Type B pancreatic cell (in vitro differentiated cells): ENCODE results near the gene HDDC3. TPM values are rescaled to one million over a fixed set of nuclear protein-coding genes. Genes with fewer than 3 reads are reported as not detected.
"Not testable (repeated sequence)": the region's sequence is repeated elsewhere in the genome, so short reads cannot be mapped to it uniquely, and the experiment has no call there.

Experiments used
- DNase-seq: peaks from one replicate; pipeline ENCODE4 v3.0.0; 2021; ENCODE audit warnings: mixed read lengths; ENCODE audit not compliant: unreplicated experiment; ENCODE audit errors: extremely low spot score
- H3K27ac Mint-ChIP-seq: 2 replicates; pipeline ENCODE4 v1.8.0; 2021; ENCODE audit warnings: mild to moderate bottlenecking, mixed read lengths
- H3K27me3 Mint-ChIP-seq: 2 replicates; pipeline ENCODE4 v1.8.0; 2021; ENCODE audit warnings: mixed read lengths
- H3K36me3 Mint-ChIP-seq: 2 replicates; pipeline ENCODE4 v1.8.0; 2021; ENCODE audit warnings: mixed read lengths
- H3K4me1 Mint-ChIP-seq: one replicate; pipeline ENCODE4 v1.8.0; 2021; ENCODE audit warnings: mixed read lengths; ENCODE audit not compliant: unreplicated experiment
- H3K4me3 Mint-ChIP-seq: 2 replicates; pipeline ENCODE4 v1.8.0; 2021; ENCODE audit warnings: mild to moderate bottlenecking, mixed read lengths
- H3K9me3 Mint-ChIP-seq: 2 replicates; pipeline ENCODE4 v1.8.0; 2021; ENCODE audit warnings: mixed read lengths
- total RNA-seq: library from RNA; stranded (reverse); gene quantifications from 2 replicates; pipeline ENCODE4 v1.2.1, GENCODE V29; 2021; ENCODE audit warnings: low replicate concordance
- TF ChIP-seq, protein P1 (sequence below): fragments of 200-600 bp; sonication (generic); conservative IDR thresholded peaks from 2 replicates; pipeline ENCODE4 v1.5.0; 2021; ENCODE audit warnings: antibody characterized with exemption, mild to moderate bottlenecking

Gene HDDC3
- total RNA-seq, 1 donor from 2014 or later: 16.8 TPM

DNA sequence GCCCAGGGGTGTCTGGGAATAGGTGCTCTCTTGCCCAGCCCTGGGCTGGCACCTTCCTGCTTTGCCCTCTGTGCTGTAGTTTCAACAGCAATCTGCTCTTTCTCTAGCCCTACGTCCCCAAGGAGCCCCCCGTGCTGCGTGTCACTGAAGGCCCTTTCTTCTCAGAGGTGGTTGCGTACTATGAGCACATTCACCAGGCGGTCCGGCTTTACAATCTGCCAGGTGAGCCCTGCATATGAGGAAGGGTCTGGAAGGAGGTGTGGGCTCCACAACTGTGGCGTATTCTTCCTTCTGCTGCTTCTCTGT, 19.6 kb downstream of the HDDC3 start:
- Mint-ChIP-seq H3K9me3 (no peaks in the 10 kb centered on the region), H3K4me3 (no peak overlapping the region), H3K27me3 (no peaks in the 10 kb centered on the region), H3K36me3 (peaks cover 4% of the 10 kb centered on the region), H3K4me1 (no peaks in the 10 kb centered on the region), H3K27ac (no peak overlapping the region)
- TF ChIP-seq, protein P1, sequence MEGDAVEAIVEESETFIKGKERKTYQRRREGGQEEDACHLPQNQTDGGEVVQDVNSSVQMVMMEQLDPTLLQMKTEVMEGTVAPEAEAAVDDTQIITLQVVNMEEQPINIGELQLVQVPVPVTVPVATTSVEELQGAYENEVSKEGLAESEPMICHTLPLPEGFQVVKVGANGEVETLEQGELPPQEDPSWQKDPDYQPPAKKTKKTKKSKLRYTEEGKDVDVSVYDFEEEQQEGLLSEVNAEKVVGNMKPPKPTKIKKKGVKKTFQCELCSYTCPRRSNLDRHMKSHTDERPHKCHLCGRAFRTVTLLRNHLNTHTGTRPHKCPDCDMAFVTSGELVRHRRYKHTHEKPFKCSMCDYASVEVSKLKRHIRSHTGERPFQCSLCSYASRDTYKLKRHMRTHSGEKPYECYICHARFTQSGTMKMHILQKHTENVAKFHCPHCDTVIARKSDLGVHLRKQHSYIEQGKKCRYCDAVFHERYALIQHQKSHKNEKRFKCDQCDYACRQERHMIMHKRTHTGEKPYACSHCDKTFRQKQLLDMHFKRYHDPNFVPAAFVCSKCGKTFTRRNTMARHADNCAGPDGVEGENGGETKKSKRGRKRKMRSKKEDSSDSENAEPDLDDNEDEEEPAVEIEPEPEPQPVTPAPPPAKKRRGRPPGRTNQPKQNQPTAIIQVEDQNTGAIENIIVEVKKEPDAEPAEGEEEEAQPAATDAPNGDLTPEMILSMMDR: no peak
- no peak for DNase-seq

DNA sequence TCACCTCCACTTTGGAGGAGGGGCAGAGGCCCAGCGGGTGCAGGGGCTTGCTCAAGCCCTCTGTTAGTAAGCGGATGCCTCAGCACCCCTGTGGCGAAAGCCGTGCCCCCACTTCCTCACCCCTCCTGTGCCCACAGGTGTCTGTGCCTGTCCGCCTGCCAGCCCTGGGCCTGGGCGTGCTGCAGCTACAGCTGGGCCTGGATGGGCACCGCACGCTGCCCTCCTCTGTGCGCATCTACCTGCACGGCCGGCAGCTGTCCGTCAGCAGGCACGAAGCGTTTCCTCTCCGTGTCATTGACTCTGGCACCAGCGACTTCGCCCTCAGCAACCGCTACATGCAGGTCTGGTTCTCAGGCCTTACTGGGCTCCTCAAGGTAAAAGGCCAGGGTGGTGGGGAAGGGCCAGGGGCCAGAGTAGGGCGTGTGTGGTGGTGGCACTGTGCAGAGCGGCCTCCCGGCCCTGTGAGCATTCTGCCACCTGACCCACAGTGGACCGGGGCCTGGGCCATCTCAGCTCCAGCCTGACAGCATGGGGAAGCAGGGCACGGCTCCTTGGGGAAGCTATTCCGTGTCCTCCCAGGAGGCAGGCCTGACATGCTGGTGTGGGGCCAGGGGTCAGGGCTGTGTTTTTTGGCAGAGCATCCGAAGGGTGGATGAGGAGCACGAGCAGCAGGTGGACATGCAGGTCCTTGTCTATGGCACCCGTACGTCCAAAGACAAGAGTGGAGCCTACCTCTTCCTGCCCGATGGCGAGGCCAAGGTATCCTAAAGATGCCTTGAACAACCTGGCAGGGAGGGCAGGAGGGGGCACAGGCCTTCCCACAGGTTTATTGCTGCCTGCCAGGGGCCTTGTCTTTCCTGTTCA, 20.2 kb downstream of the HDDC3 start:
- Mint-ChIP-seq H3K4me3 (no peak overlapping the region), H3K27me3 (no peaks in the 10 kb centered on the region), H3K27ac (no peak overlapping the region), H3K36me3 (peaks cover 4% of the 10 kb centered on the region), H3K4me1 (no peaks in the 10 kb centered on the region), H3K9me3 (no peaks in the 10 kb centered on the region)
- TF ChIP-seq, protein P1: no peak
- DNase-seq: no peak

DNA sequence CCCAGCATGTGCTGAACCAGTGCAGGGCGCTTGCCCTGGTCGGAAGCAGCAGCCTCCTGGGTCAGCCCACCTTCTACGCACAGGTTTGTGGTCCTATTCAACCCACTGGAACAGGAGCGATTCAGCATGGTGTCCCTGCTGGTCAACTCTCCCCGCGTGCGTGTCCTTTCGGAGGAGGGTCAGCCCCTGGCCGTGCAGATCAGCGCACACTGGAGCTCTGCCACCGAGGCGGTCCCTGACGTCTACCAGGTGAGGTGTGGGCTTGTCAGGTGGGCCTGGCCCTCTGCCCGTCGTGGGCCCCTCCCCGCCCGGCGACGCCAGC, 21.1 kb downstream of the HDDC3 start:
- no peak overlapping the region for H3K27ac Mint-ChIP-seq
- no peaks in the 10 kb centered on the region for H3K36me3 Mint-ChIP-seq
- TF ChIP-seq, protein P1: no peak
- H3K4me1 Mint-ChIP-seq: no peaks in the 10 kb centered on the region
- DNase-seq: no peak
- no peak overlapping the region for H3K4me3 Mint-ChIP-seq
- no peaks in the 10 kb centered on the region for H3K27me3 Mint-ChIP-seq
- H3K9me3 Mint-ChIP-seq: no peaks in the 10 kb centered on the region

DNA sequence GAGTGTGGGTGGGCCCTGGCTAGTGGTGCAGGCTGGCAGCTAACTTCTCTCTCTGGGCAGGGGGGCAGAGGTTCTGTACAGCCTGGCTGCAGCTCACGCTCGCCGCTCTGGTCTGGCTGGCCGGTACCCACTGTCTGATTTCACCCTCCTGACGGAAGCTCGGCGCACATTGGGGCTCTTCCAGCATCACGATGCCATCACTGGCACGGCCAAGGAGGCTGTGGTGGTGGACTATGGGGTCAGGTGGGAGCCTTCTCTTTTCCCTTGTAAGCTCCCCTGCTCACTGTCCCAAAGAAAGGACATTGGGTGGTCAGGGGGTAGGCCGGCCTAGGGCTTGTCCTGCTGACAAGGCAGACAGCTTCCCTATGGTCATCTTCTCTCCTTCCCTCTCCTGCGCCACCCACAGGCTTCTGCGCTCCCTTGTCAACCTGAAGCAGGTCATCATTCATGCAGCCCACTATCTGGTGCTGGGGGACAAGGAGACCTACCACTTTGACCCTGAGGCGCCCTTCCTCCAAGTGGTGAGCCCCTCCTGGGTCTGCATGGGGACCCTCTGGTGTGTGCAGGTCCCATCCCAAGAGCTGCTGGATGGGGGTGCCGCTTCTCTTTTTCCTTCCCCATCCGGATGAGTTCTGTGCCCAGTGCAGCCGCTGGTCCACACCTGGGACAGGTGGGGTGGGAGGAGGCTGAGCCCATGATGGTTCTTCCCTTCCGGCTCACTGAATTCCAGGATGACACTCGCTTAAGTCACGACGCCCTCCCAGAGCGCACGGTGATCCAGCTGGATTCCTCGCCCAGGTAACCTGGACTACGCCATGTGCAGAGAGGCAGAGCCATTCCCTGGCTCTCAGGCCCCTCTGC, 21.7 kb downstream of the HDDC3 start:
- DNase-seq: no peak
- peaks cover 5% of the 10 kb centered on the region for H3K36me3 Mint-ChIP-seq
- H3K4me1 Mint-ChIP-seq: no peaks in the 10 kb centered on the region
- H3K4me3 Mint-ChIP-seq: no peak overlapping the region
- H3K9me3 Mint-ChIP-seq: no peaks in the 10 kb centered on the region
- no peak overlapping the region for H3K27ac Mint-ChIP-seq
- TF ChIP-seq, protein P1: no peak
- no peaks in the 10 kb centered on the region for H3K27me3 Mint-ChIP-seq

DNA sequence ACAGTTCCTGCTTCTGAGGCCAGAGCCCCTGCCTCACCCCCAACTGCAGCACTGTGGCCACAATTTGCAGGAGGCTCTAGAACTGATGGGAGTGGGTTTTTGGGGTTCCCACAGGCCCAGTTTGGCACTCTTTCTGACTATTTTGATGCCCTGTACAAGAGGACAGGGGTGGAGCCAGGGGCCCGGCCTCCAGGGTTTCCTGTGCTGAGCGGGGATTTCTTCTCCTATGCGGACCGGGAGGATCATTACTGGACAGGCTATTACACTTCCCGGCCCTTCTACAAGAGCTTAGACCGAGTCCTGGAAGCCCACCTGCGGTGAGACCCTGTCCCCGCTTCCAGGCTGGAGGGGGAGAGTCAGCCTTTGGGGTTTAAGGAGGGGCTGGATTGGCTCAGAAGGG, 22.4 kb downstream of the HDDC3 start:
- H3K4me3 Mint-ChIP-seq: no peak overlapping the region
- H3K27me3 Mint-ChIP-seq: no peaks in the 10 kb centered on the region
- H3K36me3 Mint-ChIP-seq: peaks cover 10% of the 10 kb centered on the region
- no peak overlapping the region for H3K27ac Mint-ChIP-seq
- TF ChIP-seq, protein P1: no peak
- no peaks in the 10 kb centered on the region for H3K4me1 Mint-ChIP-seq
- no peak for DNase-seq
- no peaks in the 10 kb centered on the region for H3K9me3 Mint-ChIP-seq

DNA sequence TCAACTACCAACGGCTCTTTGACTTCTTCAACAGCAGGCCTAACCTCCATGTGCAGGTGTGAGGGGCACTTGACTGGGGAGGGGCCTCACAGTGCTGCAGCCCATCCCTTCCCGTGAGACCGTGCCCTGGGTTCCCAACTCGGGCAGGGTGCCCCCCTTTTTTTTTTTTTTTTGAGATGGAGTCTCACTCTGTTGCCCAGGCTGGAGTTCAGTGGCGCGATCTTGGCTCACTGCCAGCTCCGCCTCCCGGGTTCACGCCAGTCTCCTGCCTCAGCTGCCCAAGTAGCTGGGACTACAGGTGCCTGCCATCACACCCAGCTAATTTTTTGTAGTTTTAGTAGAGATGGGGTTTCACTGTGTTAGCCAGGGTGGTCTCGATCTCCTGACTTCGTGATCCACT, 22.9 kb downstream of the HDDC3 start:
- not testable (repeated sequence) for H3K9me3 Mint-ChIP-seq, H3K27ac Mint-ChIP-seq, H3K4me1 Mint-ChIP-seq, H3K4me3 Mint-ChIP-seq, H3K36me3 Mint-ChIP-seq, DNase-seq, H3K27me3 Mint-ChIP-seq
